GM18499 (cell line): ENCODE results near the gene JAKMIP1.

Source experiments
- ATAC-seq: cut with Tn5 transposase; IDR thresholded peaks from one replicate; pipeline ENCODE4 v1.9.1; 2021; ENCODE audit warnings: moderate number of reproducible peaks; ENCODE audit not compliant: insufficient read depth, unreplicated experiment

Gene JAKMIP1

GRCh38 chr4:6050551-6050950 is 149.8 kb downstream of the JAKMIP1 start:
- ATAC-seq = no peak

GRCh38 chr4:6049985-6050384 is 150.4 kb downstream of the JAKMIP1 start:
- ATAC-seq = no peak

GRCh38 chr4:6049278-6049677 is 151.1 kb downstream of the JAKMIP1 start:
- ATAC-seq = no peak

- no peak for ATAC-seq
Measured at GRCh38 chr4:6048537-6048936, 151.8 kb downstream of the JAKMIP1 start.

GRCh38 chr4:6047130-6047673 is 153.1 kb downstream of the JAKMIP1 start:
- ATAC-seq = no peak

- ATAC-seq = no peak
Measured at GRCh38 chr4:6046526-6047129, 153.7 kb downstream of the JAKMIP1 start.

- ATAC-seq = no peak
Measured at GRCh38 chr4:6044805-6045204, 155.5 kb downstream of the JAKMIP1 start.

- ATAC-seq = no peak
Measured at GRCh38 chr4:6044276-6044675, 156.1 kb downstream of the JAKMIP1 start.

GRCh38 chr4:6043843-6044242 is 156.5 kb downstream of the JAKMIP1 start:
- ATAC-seq = no peak

GRCh38 chr4:6043188-6043587 is 157.2 kb downstream of the JAKMIP1 start:
- no peak for ATAC-seq

GRCh38 chr4:6042293-6043063 is 157.9 kb downstream of the JAKMIP1 start:
- ATAC-seq = no peak

- ATAC-seq = no peak
Measured at GRCh38 chr4:6041800-6042199, 158.5 kb downstream of the JAKMIP1 start.

GRCh38 chr4:6038711-6039110 is 161.6 kb downstream of the JAKMIP1 start:
- no peak for ATAC-seq

GRCh38 chr4:6035786-6036185 is 164.6 kb downstream of the JAKMIP1 start:
- no peak for ATAC-seq

GRCh38 chr4:6033381-6033780 is 167.0 kb downstream of the JAKMIP1 start:
- ATAC-seq = no peak

GRCh38 chr4:6032249-6033244 is 167.8 kb downstream of the JAKMIP1 start:
- ATAC-seq = no peak

GRCh38 chr4:6031846-6032245 is 168.5 kb downstream of the JAKMIP1 start:
- ATAC-seq = no peak

- no peak for ATAC-seq
Measured at GRCh38 chr4:6030679-6031078, 169.7 kb downstream of the JAKMIP1 start.

GRCh38 chr4:6029254-6029653 is 171.1 kb downstream of the JAKMIP1 start:
- ATAC-seq = no peak

GRCh38 chr4:6028168-6028567 is 172.2 kb downstream of the JAKMIP1 start:
- ATAC-seq = no peak

- no peak for ATAC-seq
Measured at GRCh38 chr4:6027392-6027791, 173.0 kb downstream of the JAKMIP1 start.
